Pancreas (tissue), 10 donors: ENCODE data around the gene PRSS50. TPM values are rescaled to one million over a fixed set of nuclear protein-coding genes. Genes with fewer than 3 reads are reported as not detected.
"Not testable (repeated sequence)": the region's sequence is repeated elsewhere in the genome, so short reads cannot be mapped to it uniquely, and the experiment has no call there.

ENCODE experiments used
- ATAC-seq, 4 donors: fragments of 200-7000 bp; cut with Tn5 transposase; one replicate each; pipeline versions ENCODE4 v1.8.0 to v1.9.1; 2020; ENCODE audit warnings: mild to moderate bottlenecking in 4 of 4, moderate library complexity in 4 of 4
- DNase-seq, 6 donors: peaks; one replicate each; pipeline ENCODE4 v3.0.0-alpha.2; 2020
- FAIRE-seq: peaks from 2 replicates; lab custom pipeline; 2012; peaks lifted over from hg19 to GRCh38; lab: Jason Lieb, UNC
- H3K27ac ChIP-seq, 4 donors: fragments of 200-600 bp; sonication (generic); 1 replicate in 3 of 4; 2 replicates in 1 of 4; pipeline versions ENCODE4 v1.5.0 to v1.8.0; 2020
- H3K27me3 ChIP-seq, 4 donors: fragments of 200-600 bp; one replicate each; pipeline ENCODE4 v1.8.0; 2021
- H3K36me3 ChIP-seq, 3 donors: fragments of 200-600 bp; sonication (generic) in 1 of 3; one replicate each; pipeline versions ENCODE4 v1.5.0 to v1.8.0; 2020 to 2021
- H3K4me1 ChIP-seq, 3 donors: fragments of 200-600 bp; one replicate each; pipeline ENCODE4 v1.8.0; 2021
- H3K4me3 ChIP-seq, 4 donors: fragments of 200-600 bp; sonication (generic) in 2 of 4; one replicate each; pipeline versions ENCODE4 v1.5.0 to v1.8.0; 2020 to 2021
- H3K9me3 ChIP-seq, 4 donors: fragments of 200-600 bp; one replicate each; pipeline ENCODE4 v1.8.0; 2021
- CTCF ChIP-seq, 4 donors: fragments of 200-600 bp; sonication (generic) in 3 of 4; IDR thresholded peaks; one replicate each; pipeline versions ENCODE4 v1.5.0 to v1.8.0; 2021; ENCODE audit warnings: antibody characterized with exemption in 4 of 4
- WGBS, 2 donors: extraction: QIAGEN DNeasy Blood & Tissue Kit; methylation state at CpG; one replicate each; pipeline ENCODE4 v1.1.7; 2013; 5-methylcytosine and 5-hydroxymethylcytosine counted together
- intact Hi-C, 3 donors: fragments of 100-400 bp; cut with DNase I; formaldehyde crosslinking; loops; one replicate each; pipeline versions ENCODE4 v1.11.1 to v1.14.2; 2022
- polyA plus RNA-seq, 2 donors: library from polyadenylated mRNA; stranded (reverse); fragments of 200-250 nt; gene quantifications; one replicate each; pipeline ENCODE4 v1.2.3, GENCODE V29; 2013
- total RNA-seq, 6 donors: library from RNA; stranded (reverse); fragmentation: NEBNext Ultra II Directional in 4 of 6; extraction: Animal tissue kit (Norgen Biotek cat#: 25700) in 4 of 6; gene quantifications; one replicate each; pipeline versions ENCODE4 v1.2.1 to v1.2.4, GENCODE V29; 2021 to 2023
- donor health status: healthy with polysubstance abuse.
- donor health status: DM: no; HTN: no; CAD: no; lungs with moderate emphysema.
- donor health status: DM: no; HTN: no; CAD: no.
- donor health status: control.
- donor health status: control.
- donor health status: Bipolar disorder and iron deficiency.
- donor health status: DM: yes; HTN: yes; CAD: no.
- donor health status: DM: no; HTN: no; CAD: no.
- donor health status: DM: no; HTN: no; CAD: no.
- donor health status: DM: yes; HTN: yes; CAD: no.

Gene PRSS50
- total and polyA plus RNA-seq, 8 donors: 0.28 to 2.2 (median 0.51) TPM

- intact Hi-C loops: loop anchor here (5.0 to 10.0 kb wide), 3 partner anchors 190 to 277 kb away; no protein-coding TSS in a partner anchor
- no peak for FAIRE-seq
- Histone ChIP-seq H3K4me1 (no peaks in the 10 kb centered on the region), H3K4me3 (no peak overlapping the region), H3K36me3 (no peaks in the 10 kb centered on the region), H3K27me3 (no peaks in the 10 kb centered on the region), H3K9me3 (no peaks in the 10 kb centered on the region), H3K27ac (no peak overlapping the region)
- peak in 1 of 6 donors; percentile 39 for DNase-seq
- TF ChIP-seq CTCF (IDR thresholded peaks at IDR 0.05): no peak
- no peak for ATAC-seq
- 67 to 80% methylated on average over 7 of the region's 7 CpGs for WGBS, 2 donors
Measured at GRCh38 chr3:46707601-46708011, 10.1 kb downstream of the PRSS50 start.

- no peaks in the 10 kb centered on the region for H3K4me1 ChIP-seq
- no peak overlapping the region for H3K27ac ChIP-seq
- H3K36me3 ChIP-seq: no peaks in the 10 kb centered on the region
- FAIRE-seq (no peak), DNase-seq (peak in 2 of 6 donors; percentile 4 to 30), ATAC-seq (no peak)
- no peak for TF ChIP-seq CTCF (IDR thresholded peaks at IDR 0.05)
- no peaks in the 10 kb centered on the region for H3K27me3 ChIP-seq
- no peaks in the 10 kb centered on the region for H3K9me3 ChIP-seq
- 62 to 65% methylated on average over 13 of the region's 13 CpGs for WGBS, 2 donors
- intact Hi-C loops: loop anchor here (5.0 to 10.0 kb wide), 3 partner anchors 190 to 278 kb away; no protein-coding TSS in a partner anchor
- H3K4me3 ChIP-seq: no peak overlapping the region
Measured at GRCh38 chr3:46706771-46707582, 10.7 kb downstream of the PRSS50 start.

GRCh38 chr3:46705751-46706552 lies 11.7 kb downstream of the PRSS50 start:
- no peak for FAIRE-seq
- Histone ChIP-seq H3K27ac (no peak overlapping the region), H3K9me3 (no peaks in the 10 kb centered on the region), H3K27me3 (no peaks in the 10 kb centered on the region), H3K4me1 (peaks cover 0 to 5% (median 0%) of the 10 kb centered on the region in 3 donors), H3K36me3 (no peaks in the 10 kb centered on the region), H3K4me3 (no peak overlapping the region)
- intact Hi-C loops: loop anchor here (5.0 to 10.0 kb wide), 3 partner anchors 191 to 279 kb away; no protein-coding TSS in a partner anchor
- peak in 3 of 6 donors; percentile 6 to 48 (median 13) for DNase-seq
- TF ChIP-seq CTCF (IDR thresholded peaks at IDR 0.05): no peak
- WGBS, 2 donors: 68 to 76% methylated on average over 19 of the region's 19 CpGs
- no peak for ATAC-seq

GRCh38 chr3:46705022-46705530 lies 12.6 kb downstream of the PRSS50 start:
- no peak overlapping the region for H3K27ac ChIP-seq
- peaks cover 0 to 6% (median 0%) of the 10 kb centered on the region in 3 donors for H3K4me1 ChIP-seq
- FAIRE-seq: no peak
- no peaks in the 10 kb centered on the region for H3K36me3 ChIP-seq
- no peaks in the 10 kb centered on the region for H3K9me3 ChIP-seq
- ATAC-seq: peak; percentile 86 to 94 (median 88)
- no peak overlapping the region for H3K4me3 ChIP-seq
- no peaks in the 10 kb centered on the region for H3K27me3 ChIP-seq
- WGBS, 2 donors: 21 to 24% methylated on average over 4 of the region's 4 CpGs
- peak; percentile 92 to 97 (median 94) for TF ChIP-seq CTCF (IDR thresholded peaks at IDR 0.05)
- peak; percentile 59 to 89 (median 80) for DNase-seq
- intact Hi-C loops: loop anchor here (5.0 to 10.0 kb wide), 3 partner anchors 192 to 280 kb away; no protein-coding TSS in a partner anchor

GRCh38 chr3:46704346-46704745 lies 13.3 kb downstream of the PRSS50 start:
- H3K27me3 ChIP-seq, H3K9me3 ChIP-seq, ATAC-seq, H3K4me3 ChIP-seq, H3K4me1 ChIP-seq, H3K27ac ChIP-seq, H3K36me3 ChIP-seq, FAIRE-seq: not testable (repeated sequence)
- WGBS, 2 donors: 24 to 33% methylated on average over 7 of the region's 7 CpGs
- intact Hi-C loops: loop anchor here in 2 of 3 donors (10.0 kb wide), 2 partner anchors 200 to 280 kb away; no protein-coding TSS in a partner anchor
- peak in 1 of 6 donors; percentile 37 for DNase-seq
